ENCODE data around the gene MOCS3.

The MOCS3 gene

DNA sequence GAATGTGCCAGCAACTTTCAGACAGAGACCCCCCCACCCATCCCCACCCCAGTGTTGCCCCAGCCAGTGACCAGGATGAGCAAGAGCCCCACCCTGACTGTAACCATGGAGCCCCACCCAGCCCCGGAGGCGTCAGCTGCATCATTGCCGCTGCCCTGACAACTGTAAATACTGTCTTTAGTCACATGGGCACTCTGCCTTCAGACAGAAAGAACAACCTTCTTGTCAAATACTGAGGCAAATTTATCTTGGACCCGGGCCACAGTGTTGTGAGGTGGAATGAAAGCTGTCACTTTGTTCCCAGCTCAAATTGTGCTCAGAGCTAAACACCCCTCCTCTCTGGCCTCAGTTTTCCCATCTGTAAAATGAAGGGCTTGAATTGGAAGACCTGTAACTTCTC is 23.7 kb downstream of the MOCS3 start:
- no peak for DNase-seq

DNA sequence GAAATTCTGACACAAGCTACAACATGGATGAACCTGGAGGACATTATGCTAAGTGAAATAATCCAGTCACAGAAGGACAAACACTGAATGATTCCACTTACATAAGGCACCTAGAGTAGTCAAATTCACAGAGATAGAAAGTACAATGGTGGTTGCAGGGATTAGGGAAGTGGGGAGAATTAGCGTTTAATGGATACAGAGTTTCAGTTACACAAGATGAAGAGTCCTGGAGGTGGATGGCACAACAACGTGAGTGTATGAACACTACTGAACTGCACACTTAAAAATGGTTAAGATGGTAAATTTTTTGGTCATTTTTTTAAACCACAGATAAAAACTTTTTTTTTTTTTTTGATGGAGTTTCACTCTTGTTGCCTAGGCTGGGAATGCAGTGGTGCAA is 24.7 kb downstream of the MOCS3 start:
- DNase-seq, result no peak

DNA sequence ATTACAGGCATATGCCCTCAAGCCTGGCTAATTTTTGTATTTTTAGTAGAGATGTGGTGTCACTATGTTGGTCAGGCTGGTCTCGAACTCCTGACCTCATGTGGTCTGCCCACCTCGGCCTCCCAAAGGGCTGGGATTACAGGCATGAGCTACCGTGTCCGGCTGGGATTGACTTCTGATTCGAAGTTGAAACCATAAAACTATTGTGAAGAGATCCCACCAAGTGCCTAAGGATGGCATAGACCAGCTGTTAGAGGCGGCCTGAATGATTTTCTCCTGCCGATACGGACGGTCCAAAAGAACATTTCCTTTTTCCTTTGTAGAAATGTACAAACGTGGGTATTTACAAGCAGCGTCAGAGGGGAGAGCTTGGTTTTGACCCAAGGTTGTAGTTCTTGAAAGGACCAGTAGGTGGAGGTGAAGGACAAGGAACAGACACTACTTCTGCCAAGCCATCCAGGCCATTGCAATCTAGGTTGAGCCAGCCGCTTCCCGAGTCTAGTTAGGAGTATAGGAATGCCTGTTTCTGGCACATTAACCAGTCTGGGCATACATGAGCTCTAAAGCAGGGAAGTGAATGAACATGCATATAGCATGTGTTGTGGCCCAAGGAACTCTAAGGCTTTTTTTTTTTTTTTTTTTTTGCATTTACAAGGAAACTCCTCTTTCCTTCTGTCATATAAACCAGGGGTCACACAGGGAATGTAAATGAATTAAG is 29.0 kb downstream of the MOCS3 start:
- DNase-seq, result peak; percentile 82 to 85

DNA sequence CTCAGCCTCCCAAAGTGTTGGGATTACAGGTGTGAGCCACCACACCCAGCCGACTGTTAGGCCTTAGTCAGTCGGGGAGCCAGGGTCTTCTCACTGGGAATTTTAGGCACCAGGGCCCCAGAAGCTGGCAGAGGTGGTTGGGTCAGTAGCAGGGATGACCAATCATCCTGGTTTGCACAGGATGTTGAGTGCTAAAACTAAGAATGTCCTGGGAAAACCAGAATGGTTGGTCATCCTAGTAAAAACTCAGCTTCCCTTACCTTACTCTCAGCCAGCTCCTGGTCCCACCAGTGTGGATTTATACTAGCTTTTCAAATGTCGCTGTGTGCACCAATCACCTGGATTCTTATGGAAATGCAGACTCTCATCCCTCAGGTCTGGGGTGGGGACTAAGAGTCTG is 32.5 kb downstream of the MOCS3 start:
- DNase-seq, result no peak

DNA sequence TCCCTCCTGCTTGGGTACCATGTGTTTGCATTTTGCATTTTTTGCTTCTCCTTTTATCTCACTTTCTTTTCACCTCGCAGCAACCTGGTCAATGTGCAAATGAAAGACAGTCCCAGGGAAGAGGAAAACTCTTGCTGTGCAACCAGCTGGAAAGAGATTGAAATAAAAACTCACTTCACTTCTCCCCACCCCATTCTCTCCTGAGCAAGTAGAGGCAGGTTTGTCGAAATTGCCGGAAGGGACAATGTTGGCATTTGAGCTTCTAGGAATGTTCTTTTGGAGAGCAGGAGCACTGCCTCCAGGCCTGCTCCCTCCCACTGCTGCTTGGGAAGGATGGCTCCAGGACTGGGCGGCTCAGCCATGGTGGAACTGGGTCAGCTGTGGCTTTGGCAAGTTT is 33.7 kb downstream of the MOCS3 start:
- no peak for DNase-seq

DNA sequence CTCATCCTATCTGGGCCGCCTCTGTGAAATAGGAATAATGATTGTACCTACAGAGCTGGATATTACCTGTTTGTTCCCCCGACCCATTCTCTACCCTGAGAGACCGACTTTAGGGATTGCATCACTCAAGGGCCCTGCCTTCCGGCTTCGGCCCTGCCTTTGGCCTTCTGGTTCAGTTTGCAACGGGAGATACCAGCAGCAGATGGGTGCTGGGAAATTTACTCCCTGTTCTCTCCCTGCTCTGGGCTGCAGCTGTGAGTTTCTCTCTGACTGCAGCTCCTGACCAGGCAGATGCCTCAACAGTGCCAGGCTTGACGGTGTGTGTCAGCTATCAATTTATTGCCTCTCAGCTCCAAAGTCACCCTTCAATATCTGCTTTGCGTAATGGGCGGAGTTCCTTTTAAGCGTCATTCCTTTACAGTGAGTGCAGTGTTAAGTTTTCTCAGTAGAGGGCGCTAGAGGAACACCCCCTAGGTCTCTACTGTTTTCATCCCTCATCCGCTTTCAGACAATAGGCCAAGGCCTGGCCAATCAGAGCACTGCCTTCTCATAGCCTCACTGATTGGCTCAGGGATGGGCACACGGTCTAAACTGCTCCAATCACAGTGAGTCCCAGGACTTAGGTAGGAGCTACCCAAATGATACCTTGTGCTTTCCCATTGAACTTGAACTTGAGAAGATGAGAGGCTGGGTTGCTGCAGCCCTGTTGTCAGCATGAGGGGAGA is 34.3 kb downstream of the MOCS3 start:
- peak; percentile 37 to 57 for DNase-seq

DNA sequence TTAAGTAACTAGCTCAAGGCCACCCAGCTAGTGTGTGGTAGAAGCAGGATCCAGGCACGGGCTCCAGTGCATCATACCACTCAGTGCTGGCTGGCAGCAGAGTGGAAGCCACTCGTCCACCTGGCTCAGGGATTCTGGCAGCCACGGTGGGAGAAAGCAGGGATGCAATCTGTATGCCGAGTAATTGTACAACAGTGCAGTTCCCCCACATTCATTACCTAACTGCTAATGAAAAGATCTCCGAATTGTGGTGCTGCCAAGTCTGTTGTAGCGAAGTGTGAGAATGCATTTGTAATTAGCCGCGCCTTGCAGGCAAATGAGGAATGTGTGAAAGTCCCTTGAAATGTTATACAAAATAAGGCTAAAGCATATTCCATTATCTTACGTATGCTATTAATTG is 35.3 kb downstream of the MOCS3 start:
- no peak for DNase-seq

DNA sequence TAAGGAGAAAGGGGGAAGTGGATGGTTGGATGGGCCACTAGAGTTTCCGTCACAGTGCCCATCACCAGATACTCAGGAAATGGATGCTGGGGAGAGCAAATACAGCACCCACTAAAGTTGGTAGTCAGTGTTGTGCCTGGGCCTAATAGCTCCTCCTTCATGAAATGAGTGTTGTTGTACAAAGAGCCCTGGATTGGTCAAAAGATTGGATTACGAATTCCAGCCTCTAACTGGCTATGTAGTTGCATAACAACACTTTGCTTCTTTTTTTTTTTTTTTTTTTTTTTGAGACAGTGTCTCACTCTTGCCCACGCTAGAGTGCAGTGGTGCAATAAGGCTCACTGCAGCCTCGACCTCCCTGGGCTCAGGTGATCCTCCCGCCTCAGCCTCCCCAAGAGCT is 36.9 kb downstream of the MOCS3 start:
- no peak for DNase-seq

DNA sequence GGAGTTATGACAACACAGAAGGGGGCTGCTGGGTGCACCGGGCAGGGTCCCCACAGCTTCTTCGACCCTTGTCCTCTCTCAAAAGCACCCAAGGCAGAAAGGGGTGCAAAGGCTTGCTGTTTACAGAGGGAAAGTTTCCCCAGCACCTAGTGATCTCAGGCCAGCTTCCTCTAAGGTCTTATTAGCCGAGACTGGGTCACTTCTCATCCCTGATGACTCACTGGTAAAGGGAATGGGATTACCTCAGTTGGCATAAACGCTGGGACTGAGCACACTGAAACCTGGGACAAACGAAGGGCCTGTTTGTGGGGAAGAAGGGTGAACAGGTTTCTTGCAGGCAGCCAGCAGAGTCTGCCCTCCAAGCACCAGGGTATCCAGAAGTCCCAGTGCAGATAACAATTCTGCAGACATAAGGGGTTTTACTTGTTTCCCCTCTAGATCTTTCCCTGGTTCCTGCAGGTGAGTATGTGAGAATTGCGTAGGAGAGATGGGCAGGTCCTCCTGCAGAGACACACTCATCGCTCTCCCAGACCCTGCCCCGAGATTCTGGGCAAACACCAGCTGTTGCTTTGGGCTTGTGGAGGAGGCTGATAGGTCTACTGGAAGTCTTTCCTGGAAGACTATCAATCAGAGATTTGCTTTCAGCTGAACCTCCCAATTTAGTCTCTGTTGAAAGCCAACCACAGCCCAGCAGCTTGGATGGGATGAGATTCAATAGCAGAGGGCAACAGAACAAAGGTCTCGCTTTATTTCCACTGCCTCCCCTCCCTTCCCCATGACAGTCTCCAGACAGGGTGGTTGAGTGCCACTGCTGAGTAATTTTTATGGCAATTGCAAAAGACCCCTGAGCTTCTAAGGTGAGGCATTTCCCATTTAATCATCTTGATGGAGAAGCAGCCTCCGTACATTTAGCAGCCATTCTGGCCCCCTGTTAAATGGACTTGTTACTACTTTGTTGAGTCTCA is 38.6 kb downstream of the MOCS3 start:
- no peak for DNase-seq

DNA sequence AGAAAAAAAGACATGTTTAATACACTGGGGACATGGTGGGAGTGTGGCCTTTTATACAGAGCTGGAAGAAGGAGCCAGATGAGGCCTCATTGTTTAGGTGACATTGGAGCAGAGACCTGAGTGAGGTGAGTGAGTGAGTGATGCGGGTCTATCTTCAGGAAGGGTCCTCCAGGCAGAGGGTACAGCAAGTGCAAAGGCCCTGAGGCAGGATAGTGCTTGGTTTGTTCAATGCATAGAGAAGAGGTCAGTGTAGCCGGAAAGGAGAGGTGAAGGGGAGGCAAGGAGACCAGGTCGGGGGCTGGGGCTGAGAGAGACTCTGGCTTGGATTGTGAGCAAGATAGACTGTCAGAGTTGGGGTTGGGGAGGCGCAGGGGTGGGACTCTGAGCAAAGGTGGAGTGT is 40.7 kb downstream of the MOCS3 start:
- no peak for DNase-seq

DNA sequence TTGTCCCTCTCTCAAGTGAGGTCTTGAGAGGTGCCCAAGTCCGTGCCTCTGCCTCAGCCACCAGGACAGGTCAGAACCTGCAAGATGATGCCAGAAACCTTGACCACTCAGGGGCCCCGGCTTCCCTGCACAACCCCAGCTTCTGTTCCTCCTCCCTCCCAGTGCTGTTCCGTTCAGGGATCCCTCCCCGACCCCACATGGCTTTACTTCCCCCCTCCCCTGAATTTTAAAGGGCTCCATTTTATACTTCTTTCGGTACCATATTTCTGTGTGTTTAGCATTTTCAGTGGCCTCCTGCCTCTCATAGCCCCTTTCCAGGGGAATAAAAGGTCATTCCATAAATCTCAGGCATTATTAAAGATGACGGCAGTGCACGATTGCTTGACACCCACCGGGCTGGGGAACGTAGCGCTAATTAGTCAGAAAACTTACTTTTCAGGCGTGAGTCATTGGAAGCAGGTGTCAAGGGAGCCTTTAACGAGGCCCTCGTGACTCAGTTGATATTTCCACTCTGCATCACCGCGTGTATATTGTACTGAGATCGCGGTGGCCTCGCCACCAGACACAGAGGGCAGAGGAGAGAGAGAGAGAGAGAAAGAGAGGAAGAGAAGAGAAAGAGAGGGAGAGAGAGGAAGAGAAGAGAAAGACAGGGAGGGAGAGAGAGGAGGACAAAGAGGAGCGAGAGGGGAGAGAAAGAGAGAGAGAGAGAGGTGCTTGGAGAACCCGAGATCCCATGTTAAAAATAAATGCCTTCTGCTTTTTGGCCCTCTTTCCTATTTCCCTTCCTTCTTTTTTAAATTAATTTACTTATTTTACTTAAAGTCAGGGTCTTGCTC is 43.0 kb downstream of the MOCS3 start:
- DNase-seq, result no peak

DNA sequence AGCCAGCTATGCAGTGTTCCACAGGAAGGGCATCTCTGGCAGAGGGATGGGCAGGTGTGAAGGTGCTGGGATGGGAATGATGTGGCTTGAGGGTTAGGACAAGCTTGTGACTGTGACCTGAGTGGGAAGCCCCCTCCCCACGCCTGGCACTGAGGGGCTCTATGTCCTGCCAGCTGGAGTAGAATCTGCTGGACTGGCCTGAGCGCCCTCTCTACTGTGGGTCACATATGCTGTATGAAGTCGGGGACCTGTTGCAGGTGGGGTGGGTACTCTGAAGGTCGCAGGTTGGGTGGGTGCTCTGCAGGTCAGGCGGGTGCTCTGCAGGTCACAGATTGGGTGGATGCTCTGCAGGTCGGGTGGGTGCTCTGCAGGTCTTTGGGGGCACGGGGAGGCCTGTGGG is 44.0 kb downstream of the MOCS3 start:
- DNase-seq, result no peak

DNA sequence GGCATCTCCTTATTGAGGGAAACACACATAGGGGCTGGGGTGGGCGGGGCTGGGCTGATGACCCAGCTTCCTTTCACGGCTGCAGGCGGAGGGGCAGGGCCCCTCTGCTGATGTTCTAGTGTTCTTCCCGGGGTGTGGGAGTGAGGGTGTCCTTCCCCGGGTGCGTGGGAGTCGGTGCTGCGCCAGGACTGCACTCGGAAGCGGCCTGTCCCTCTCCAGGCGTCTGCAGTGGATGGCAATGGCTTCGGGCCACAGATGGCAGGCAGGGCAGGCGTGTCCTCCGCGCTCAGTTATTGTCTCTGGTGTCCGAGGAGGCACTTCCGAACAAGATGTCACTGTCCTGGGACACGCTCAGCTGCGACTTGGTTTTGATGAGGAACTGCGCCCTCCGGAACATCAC is 45.1 kb downstream of the MOCS3 start:
- no peak for DNase-seq

DNA sequence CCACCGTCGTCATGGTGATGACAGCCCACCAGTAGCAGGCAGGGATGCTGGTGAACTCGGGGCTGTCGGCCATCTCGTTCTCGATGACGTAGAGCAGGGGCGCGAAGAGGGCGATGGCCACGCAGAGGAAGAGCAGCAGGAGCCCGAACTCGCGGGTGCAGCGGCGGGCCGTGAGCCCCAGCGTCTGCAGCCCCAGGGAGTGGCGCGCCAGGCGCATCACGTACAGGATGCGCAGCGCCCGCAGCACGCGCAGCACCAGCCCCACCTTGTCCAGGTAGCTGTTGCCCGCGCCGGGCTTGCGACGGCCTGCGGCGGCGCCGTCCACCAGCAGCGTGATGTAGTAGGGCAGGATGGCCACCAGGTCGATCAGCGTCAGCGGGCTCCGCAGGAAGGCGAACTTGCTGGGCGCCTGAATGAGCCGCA is 45.7 kb downstream of the MOCS3 start:
- no peak for DNase-seq

DNA sequence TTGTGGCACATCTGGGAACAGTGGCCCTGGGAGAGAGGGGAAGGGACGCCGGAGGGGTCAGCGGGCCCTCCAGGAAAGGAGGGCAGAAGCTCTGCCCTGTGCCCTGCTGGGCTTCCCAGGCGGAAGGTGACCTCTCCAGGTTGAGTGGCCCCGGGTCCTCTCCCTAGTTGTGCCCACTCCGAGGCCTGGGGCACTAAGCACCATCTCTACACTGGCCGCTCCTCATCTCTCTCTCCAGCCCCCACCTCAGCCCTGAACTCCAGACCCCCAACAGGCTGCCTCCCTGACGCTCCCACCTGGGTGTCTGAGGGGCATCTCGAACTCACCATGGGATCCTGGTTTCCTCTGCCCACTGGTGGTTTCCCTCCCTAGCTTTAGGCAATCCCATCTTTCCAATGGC is 46.2 kb downstream of the MOCS3 start:
- no peak for DNase-seq

DNA sequence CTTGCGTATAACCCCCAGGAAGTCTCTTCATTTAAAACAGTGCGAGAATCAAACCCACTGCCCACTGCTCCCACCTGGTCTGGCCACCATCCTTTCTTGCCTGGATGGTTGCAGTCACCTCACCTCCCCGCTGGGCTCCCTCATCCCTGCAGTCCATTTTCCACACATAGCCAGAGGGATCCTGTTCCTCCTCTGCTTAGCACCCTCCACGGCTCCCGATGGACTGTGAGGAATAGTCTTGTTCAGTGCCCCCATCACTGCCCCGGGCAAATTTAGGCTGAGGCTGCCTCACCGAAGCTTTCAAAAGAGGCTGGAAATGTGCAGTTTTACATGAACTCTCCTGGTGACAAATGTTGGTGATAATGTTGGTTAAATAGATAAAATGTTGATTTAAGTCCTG is 46.6 kb downstream of the MOCS3 start:
- DNase-seq, result no peak

DNA sequence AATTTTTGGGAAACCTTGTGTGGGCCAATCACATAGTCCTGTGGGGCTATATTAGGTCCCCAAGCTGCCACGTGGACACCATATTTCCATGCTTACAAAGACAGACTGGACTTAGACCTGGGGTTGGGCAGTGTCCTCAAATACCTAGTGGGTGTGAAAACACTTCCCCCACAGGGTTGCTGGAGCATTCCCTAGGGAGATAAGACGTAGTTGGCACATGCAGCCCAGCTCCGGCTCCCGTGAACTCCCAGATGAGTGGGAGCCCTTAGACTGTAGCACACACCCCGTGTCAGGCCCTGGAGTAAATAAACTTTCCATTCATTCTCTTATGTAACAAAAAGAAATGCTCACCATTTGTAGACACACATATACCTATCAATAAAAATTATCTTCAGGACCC is 50.1 kb downstream of the MOCS3 start:
- DNase-seq, result no peak

DNA sequence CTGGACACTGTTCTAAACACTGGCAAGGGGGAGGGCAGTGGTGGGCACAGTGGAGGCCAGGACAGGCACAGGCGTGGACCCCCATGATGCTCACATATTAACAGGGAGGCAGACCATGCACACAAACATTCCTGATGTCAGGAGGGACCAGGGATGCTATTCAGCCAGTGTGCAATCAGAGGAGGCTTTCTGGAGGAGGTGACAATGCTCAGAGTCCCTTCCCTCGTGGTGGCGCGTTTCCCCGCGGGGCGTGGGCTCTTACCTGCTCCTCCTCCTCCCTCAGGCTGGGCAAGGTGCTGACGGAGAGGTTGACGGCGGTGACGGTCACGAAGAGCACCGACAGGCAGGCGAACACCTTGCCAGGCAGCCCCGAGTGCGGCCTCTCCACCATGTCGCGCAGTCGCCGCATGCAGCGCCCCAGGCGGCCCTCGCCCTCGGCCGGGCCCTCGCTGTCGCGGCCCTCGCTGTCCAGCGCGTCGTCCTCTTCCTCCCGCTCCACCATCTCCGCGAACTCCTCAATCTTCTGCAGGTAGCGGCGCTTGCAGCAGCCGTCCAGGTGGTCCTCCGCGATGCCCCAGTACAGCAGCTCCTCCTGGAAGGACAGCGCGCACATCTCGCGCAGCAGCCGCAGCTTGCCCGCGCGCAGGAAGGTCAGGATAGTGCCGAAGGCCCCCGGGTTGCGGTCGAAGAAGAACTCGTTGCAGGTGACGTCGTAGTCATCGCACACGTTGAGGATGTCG is 50.9 kb downstream of the MOCS3 start:
- no peak for DNase-seq

DNA sequence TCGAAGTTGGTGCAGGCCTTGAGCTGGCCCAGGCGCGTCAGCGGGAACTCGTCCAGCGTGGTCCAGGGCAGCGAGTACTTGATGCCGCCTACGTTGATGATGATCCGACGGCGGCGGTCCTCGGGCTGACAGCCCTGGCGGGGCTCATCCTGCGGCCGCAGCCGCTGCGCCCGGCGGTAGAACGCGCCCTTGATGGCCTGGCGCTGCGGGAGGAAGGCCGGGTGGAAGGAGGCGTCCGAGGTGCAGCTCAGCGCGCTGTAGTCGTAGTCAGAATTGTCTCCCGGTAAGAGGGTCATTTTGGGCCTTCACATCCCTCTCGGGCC is 51.4 kb downstream of the MOCS3 start:
- no peak for DNase-seq

DNA sequence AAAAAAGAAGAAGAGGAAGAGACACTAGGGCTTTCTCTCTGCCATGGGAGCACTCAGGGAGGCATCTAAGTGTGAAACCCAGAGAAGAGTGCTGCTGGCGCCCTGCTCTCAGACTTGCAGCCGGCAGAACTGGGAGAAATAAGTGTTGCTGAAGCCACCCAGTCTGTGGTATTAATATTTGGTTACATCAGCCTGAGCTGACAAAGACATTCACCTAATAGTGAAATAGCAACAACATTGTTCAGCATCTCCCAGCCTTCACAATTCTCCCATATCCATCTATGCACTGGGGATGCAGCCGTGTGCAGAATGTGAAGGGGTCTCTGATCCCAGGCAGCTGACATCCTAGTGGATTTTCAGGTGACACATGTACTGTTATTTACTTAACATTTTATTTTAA is 52.3 kb downstream of the MOCS3 start:
- no peak for DNase-seq

DNA sequence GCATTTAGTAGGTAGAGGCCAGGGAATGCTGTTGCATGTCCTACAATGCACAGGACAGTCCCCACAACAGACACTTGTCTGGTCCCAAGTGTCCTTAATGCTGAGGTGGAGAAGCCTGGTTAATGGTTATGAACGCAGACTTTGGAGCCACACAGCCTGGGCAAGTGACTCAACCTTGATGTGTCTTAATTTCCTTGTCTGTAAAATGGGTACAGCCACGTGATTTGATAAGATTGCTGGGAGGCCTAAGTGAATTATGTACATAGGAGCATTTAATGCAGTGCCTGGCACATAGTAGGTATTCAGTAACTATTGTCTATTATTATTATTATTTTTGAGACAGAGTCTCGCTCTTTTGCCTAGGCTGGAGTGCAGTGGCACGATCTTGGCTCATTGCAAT is 52.9 kb downstream of the MOCS3 start:
- no peak for DNase-seq

DNA sequence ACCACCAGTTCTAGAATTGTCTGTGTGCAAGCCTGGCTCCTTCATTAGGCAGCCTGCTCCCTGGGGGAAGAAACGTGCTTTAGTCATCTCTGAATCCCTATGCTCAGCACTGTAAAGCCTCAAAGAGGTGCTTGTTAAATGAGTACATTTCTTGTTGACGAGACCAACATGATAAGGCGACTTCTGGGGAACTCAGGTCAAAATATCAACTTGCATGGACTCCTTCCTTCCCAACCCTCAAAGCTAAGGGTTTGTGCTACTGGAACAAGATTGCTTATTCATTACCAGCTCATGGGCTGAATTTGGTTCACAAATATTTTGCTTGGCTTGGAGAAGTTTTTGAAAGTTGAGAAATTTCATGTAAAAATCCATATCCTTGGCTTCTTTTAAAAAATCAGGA is 53.7 kb downstream of the MOCS3 start:
- DNase-seq, result no peak

Data from Kasumi-1 (cell line).